CD8-positive, alpha-beta memory T cell (primary cell): ENCODE data around the gene UMOD. TPM values are rescaled to one million over a fixed set of nuclear protein-coding genes. Genes with fewer than 3 reads are reported as not detected.

Source experiments
- CTCF ChIA-PET: fragments of 350-600 bp; sonication (Branson Sonifier 250); formaldehyde crosslinking; loops from one replicate; lab custom pipeline; 2021; ENCODE audit warnings: antibody characterized with exemption; lab: Charles Lee
- POLR2A ChIA-PET: fragments of 350-600 bp; sonication (Branson Sonifier 250); formaldehyde crosslinking; loops from one replicate; lab custom pipeline; 2021; ENCODE audit warnings: antibody characterized with exemption; lab: Charles Lee
- DNase-seq, 5 donors: peaks; one replicate each; pipeline versions ENCODE4 v3.0.0 to v3.0.0-alpha.2; 2020 to 2022; ENCODE audit warnings: mixed read lengths in 1 of 5
- H3K27ac ChIP-seq: one replicate; pipeline ENCODE4 v1.7.0; 2013; ENCODE audit warnings: low read depth, mild to moderate bottlenecking, low read length, moderate library complexity
- H3K27me3 ChIP-seq: 2 replicates; pipeline ENCODE4 v1.7.0; 2013; ENCODE audit warnings: low read length, mild to moderate bottlenecking; ENCODE audit not compliant: insufficient read depth, poor library complexity, severe bottlenecking
- H3K36me3 ChIP-seq: 2 replicates; pipeline ENCODE4 v1.7.0; 2013; ENCODE audit warnings: mild to moderate bottlenecking, low read length, moderate library complexity; ENCODE audit not compliant: insufficient read depth
- H3K4me1 ChIP-seq: 2 replicates; pipeline ENCODE4 v1.7.0; 2013; ENCODE audit warnings: mild to moderate bottlenecking, low read length, moderate library complexity; ENCODE audit not compliant: insufficient read depth
- H3K4me3 ChIP-seq: 2 replicates; pipeline ENCODE4 v1.7.0; 2013; ENCODE audit warnings: mild to moderate bottlenecking, low read length
- H3K9me3 ChIP-seq: 2 replicates; pipeline ENCODE4 v1.7.0; 2013; ENCODE audit warnings: mild to moderate bottlenecking, low read length
- H3K27ac Mint-ChIP-seq, 8 donors: one replicate each; pipeline ENCODE4 v1.8.0; 2020 to 2021; ENCODE audit warnings: mixed read lengths in 8 of 8, mild to moderate bottlenecking in 6 of 8, inconsistent platforms in 3 of 8, moderate library complexity in 3 of 8
- H3K27me3 Mint-ChIP-seq, 2 donors: one replicate each; pipeline ENCODE4 v1.8.0; 2020 to 2021; ENCODE audit warnings: mixed read lengths in 2 of 2, mild to moderate bottlenecking in 1 of 2, moderate library complexity in 1 of 2
- H3K36me3 Mint-ChIP-seq, 3 donors: one replicate each; pipeline ENCODE4 v1.8.0; 2020 to 2021; ENCODE audit warnings: mixed read lengths in 3 of 3, inconsistent platforms in 1 of 3, mild to moderate bottlenecking in 1 of 3
- H3K4me1 Mint-ChIP-seq, 3 donors: one replicate each; pipeline ENCODE4 v1.8.0; 2020 to 2021; ENCODE audit warnings: mixed read lengths in 3 of 3, inconsistent platforms in 1 of 3, mild to moderate bottlenecking in 1 of 3
- H3K4me3 Mint-ChIP-seq, 7 donors: one replicate each; pipeline ENCODE4 v1.8.0; 2020 to 2021; ENCODE audit warnings: mixed read lengths in 7 of 7, mild to moderate bottlenecking in 6 of 7, moderate library complexity in 4 of 7, inconsistent platforms in 2 of 7
- H3K9me3 Mint-ChIP-seq, 5 donors: one replicate each; pipeline ENCODE4 v1.8.0; 2020 to 2022; ENCODE audit warnings: mixed read lengths in 5 of 5, mild to moderate bottlenecking in 3 of 5, moderate library complexity in 2 of 5, inconsistent platforms in 1 of 5
- polyA plus RNA-seq: library from polyadenylated mRNA; unstranded; fragments of 300-500 nt; fragmentation: Illumina TruSeq; gene quantifications from one replicate; pipeline ENCODE4 v1.2.3, GENCODE V29; 2021
- total RNA-seq, 2 experiments: library from RNA; stranded (reverse); gene quantifications; one replicate each; pipeline ENCODE4 v1.2.3, GENCODE V29; 2021

Gene UMOD
- total and polyA plus RNA-seq, 3 experiments from 2014 or later, result not detected

GRCh38 chr16:20353379-20353778, 864 bp upstream of the UMOD start:
- CTCF ChIA-PET, result no interaction called here
- POLR2A ChIA-PET, result no interaction called here
- no peak for DNase-seq

GRCh38 chr16:20349615-20350014, 2.9 kb downstream of the UMOD start:
- Histone ChIP-seq H3K4me3 (no peak overlapping the region), H3K27ac (no peak overlapping the region), H3K27me3 (no peaks in the 10 kb centered on the region), H3K36me3 (no peaks in the 10 kb centered on the region), H3K9me3 (no peaks in the 10 kb centered on the region), H3K4me1 (no peaks in the 10 kb centered on the region)
- H3K4me3 Mint-ChIP-seq, result no peak overlapping the region
- H3K36me3 Mint-ChIP-seq, result no peaks in the 10 kb centered on the region
- peaks cover 0 to 2% (median 0%) of the 10 kb centered on the region in 5 donors for H3K9me3 Mint-ChIP-seq
- no peak for DNase-seq
- H3K27ac Mint-ChIP-seq, result no peak overlapping the region
- ChIA-PET POLR2A (no interaction called here), CTCF (no interaction called here)
- no peaks in the 10 kb centered on the region for H3K4me1 Mint-ChIP-seq
- H3K27me3 Mint-ChIP-seq, result peaks cover under 1 to 4% of the 10 kb centered on the region in 2 donors

More at GRCh38 chr16:20353379-20353778, 864 bp upstream of the UMOD start:
- Histone ChIP-seq H3K9me3 (no peaks in the 10 kb centered on the region), H3K4me3 (no peak overlapping the region), H3K27me3 (no peaks in the 10 kb centered on the region), H3K27ac (no peak overlapping the region), H3K36me3 (no peaks in the 10 kb centered on the region), H3K4me1 (no peaks in the 10 kb centered on the region)
- Mint-ChIP-seq H3K4me1 (no peaks in the 10 kb centered on the region), H3K27me3 (peaks cover 6 to 8% of the 10 kb centered on the region in 2 donors), H3K36me3 (no peaks in the 10 kb centered on the region), H3K9me3 (peaks cover 0 to 5% (median 2%) of the 10 kb centered on the region in 5 donors), H3K4me3 (no peak overlapping the region), H3K27ac (no peak overlapping the region)

- H3K27ac ChIP-seq, result no peak overlapping the region
- no peak overlapping the region for H3K4me3 ChIP-seq
- H3K4me3 Mint-ChIP-seq, result no peak overlapping the region
- no peaks in the 10 kb centered on the region for H3K9me3 ChIP-seq
- H3K27ac Mint-ChIP-seq, result no peak overlapping the region
- H3K9me3 Mint-ChIP-seq, result no peaks in the 10 kb centered on the region
- no peaks in the 10 kb centered on the region for H3K36me3 Mint-ChIP-seq
- H3K27me3 Mint-ChIP-seq, result peaks cover 0 to 4% of the 10 kb centered on the region in 2 donors
- no peaks in the 10 kb centered on the region for H3K4me1 Mint-ChIP-seq
- ChIA-PET POLR2A (no interaction called here), CTCF (no interaction called here)
- no peak for DNase-seq
- H3K4me1 ChIP-seq, result no peaks in the 10 kb centered on the region
- H3K27me3 ChIP-seq, result no peaks in the 10 kb centered on the region
- no peaks in the 10 kb centered on the region for H3K36me3 ChIP-seq
Measured at GRCh38 chr16:20348365-20349185, 3.9 kb downstream of the UMOD start.

GRCh38 chr16:20347666-20348364, 4.7 kb downstream of the UMOD start:
- Mint-ChIP-seq H3K27ac (no peak overlapping the region), H3K4me3 (no peak overlapping the region)
- H3K27me3 ChIP-seq, result no peaks in the 10 kb centered on the region

GRCh38 chr16:20344611-20345010, 7.9 kb downstream of the UMOD start:
- no peaks in the 10 kb centered on the region for H3K9me3 ChIP-seq
- H3K4me3 ChIP-seq, result no peak overlapping the region
- no peaks in the 10 kb centered on the region for H3K4me1 Mint-ChIP-seq
- ChIA-PET POLR2A (no interaction called here), CTCF (no interaction called here)
- H3K27ac ChIP-seq, result no peak overlapping the region
- DNase-seq, result no peak
- H3K4me1 ChIP-seq, result no peaks in the 10 kb centered on the region
- no peaks in the 10 kb centered on the region for H3K27me3 Mint-ChIP-seq
- H3K9me3 Mint-ChIP-seq, result peaks cover 0 to 2% (median 0%) of the 10 kb centered on the region in 5 donors
- H3K36me3 ChIP-seq, result no peaks in the 10 kb centered on the region
- H3K27me3 ChIP-seq, result no peaks in the 10 kb centered on the region
- H3K36me3 Mint-ChIP-seq, result no peaks in the 10 kb centered on the region
- no peak overlapping the region for H3K4me3 Mint-ChIP-seq
- H3K27ac Mint-ChIP-seq, result no peak overlapping the region

More at GRCh38 chr16:20347666-20348364, 4.7 kb downstream of the UMOD start:
- no peak for DNase-seq
- Histone ChIP-seq H3K36me3 (no peaks in the 10 kb centered on the region), H3K4me3 (no peak overlapping the region), H3K27ac (no peak overlapping the region), H3K9me3 (no peaks in the 10 kb centered on the region), H3K4me1 (no peaks in the 10 kb centered on the region)
- ChIA-PET POLR2A (no interaction called here), CTCF (no interaction called here)
- no peaks in the 10 kb centered on the region for H3K36me3 Mint-ChIP-seq
- peaks cover 0 to 4% of the 10 kb centered on the region in 2 donors for H3K27me3 Mint-ChIP-seq
- H3K4me1 Mint-ChIP-seq, result no peaks in the 10 kb centered on the region
- no peaks in the 10 kb centered on the region for H3K9me3 Mint-ChIP-seq

GRCh38 chr16:20339744-20340143, 12.8 kb downstream of the UMOD start:
- no peak overlapping the region for H3K27ac Mint-ChIP-seq
- peaks cover 4% of the 10 kb centered on the region in 2 donors for H3K27me3 Mint-ChIP-seq
- H3K27me3 ChIP-seq, result no peaks in the 10 kb centered on the region
- H3K27ac ChIP-seq, result no peak overlapping the region
- no peak overlapping the region for H3K4me3 Mint-ChIP-seq
- POLR2A ChIA-PET, result no interaction called here
- no peak overlapping the region for H3K4me3 ChIP-seq
- H3K4me1 ChIP-seq, result no peaks in the 10 kb centered on the region
- H3K4me1 Mint-ChIP-seq, result no peaks in the 10 kb centered on the region
- no peaks in the 10 kb centered on the region for H3K36me3 Mint-ChIP-seq
- no peaks in the 10 kb centered on the region for H3K9me3 ChIP-seq
- H3K9me3 Mint-ChIP-seq, result peaks cover 0 to 2% (median 0%) of the 10 kb centered on the region in 5 donors
- CTCF ChIA-PET, result no interaction called here
- H3K36me3 ChIP-seq, result no peaks in the 10 kb centered on the region
- DNase-seq, result no peak

GRCh38 chr16:20336955-20337354, 15.6 kb downstream of the UMOD start:
- no peak overlapping the region for H3K27ac ChIP-seq
- peaks cover 0 to 5% (median 0%) of the 10 kb centered on the region in 5 donors for H3K9me3 Mint-ChIP-seq
- POLR2A ChIA-PET, result no interaction called here
- no peak overlapping the region for H3K27ac Mint-ChIP-seq
- H3K4me3 ChIP-seq, result no peak overlapping the region
- no peaks in the 10 kb centered on the region for H3K9me3 ChIP-seq
- H3K27me3 Mint-ChIP-seq, result peaks cover 4% of the 10 kb centered on the region in 2 donors
- CTCF ChIA-PET, result no interaction called here
- H3K4me3 Mint-ChIP-seq, result no peak overlapping the region
- DNase-seq, result no peak
- no peaks in the 10 kb centered on the region for H3K36me3 Mint-ChIP-seq
- no peaks in the 10 kb centered on the region for H3K4me1 ChIP-seq
- H3K27me3 ChIP-seq, result no peaks in the 10 kb centered on the region
- no peaks in the 10 kb centered on the region for H3K4me1 Mint-ChIP-seq
- no peaks in the 10 kb centered on the region for H3K36me3 ChIP-seq

GRCh38 chr16:20334396-20334795, 18.1 kb downstream of the UMOD start:
- Histone ChIP-seq H3K4me1 (no peaks in the 10 kb centered on the region), H3K36me3 (no peaks in the 10 kb centered on the region), H3K4me3 (no peak overlapping the region), H3K9me3 (no peaks in the 10 kb centered on the region), H3K27ac (no peak overlapping the region), H3K27me3 (no peaks in the 10 kb centered on the region)
- DNase-seq, result no peak
- H3K27ac Mint-ChIP-seq, result no peak overlapping the region
- H3K9me3 Mint-ChIP-seq, result peaks cover 0 to 5% (median 0%) of the 10 kb centered on the region in 5 donors
- H3K36me3 Mint-ChIP-seq, result no peaks in the 10 kb centered on the region
- no peaks in the 10 kb centered on the region for H3K4me1 Mint-ChIP-seq
- peaks cover 4% of the 10 kb centered on the region in 2 donors for H3K27me3 Mint-ChIP-seq
- no peak overlapping the region for H3K4me3 Mint-ChIP-seq
- ChIA-PET CTCF (no interaction called here), POLR2A (no interaction called here)
